ENCODE measurements around the gene HSD11B1L. TPM values are rescaled to one million over a fixed set of nuclear protein-coding genes. Genes with fewer than 3 reads are reported as not detected.

The HSD11B1L gene
- total RNA-seq, 3 donors from 2014 or later (not counting 1 experiment from before 2014, with no cell fraction given), result 1.1 to 3.7 (median 3.0) TPM

- 92% methylated on average over 22 of the region's 22 CpGs for WGBS (ENCODE audit: insufficient coverage)
- Mint-ChIP-seq H3K4me1 (peaks cover 12 to 43% of the 10 kb centered on the region in 2 donors), H3K27ac (no peak overlapping the region), H3K9me3 (no peaks in the 10 kb centered on the region), H3K4me3 (no peak overlapping the region), H3K36me3 (no peaks in the 10 kb centered on the region), H3K27me3 (ENCODE audit: low read depth in 2 of 2) (no peaks in the 10 kb centered on the region)
- Histone ChIP-seq H3K27me3 (ENCODE audit: control insufficient read depth, insufficient read depth, low read length) (no peaks in the 10 kb centered on the region), H3K27ac (ENCODE audit: low read length) (no peak overlapping the region), H3K36me3 (ENCODE audit: control insufficient read depth, insufficient read depth, low read length) (no peaks in the 10 kb centered on the region), H3K4me3 (ENCODE audit: low read length) (no peak overlapping the region), H3K9me3 (ENCODE audit: control insufficient read depth, insufficient read depth, low read length) (no peaks in the 10 kb centered on the region), H3K4me1 (ENCODE audit: control insufficient read depth, insufficient read depth, low read length) (peaks cover 29% of the 10 kb centered on the region)
- no peak for TF ChIP-seq CTCF (IDR thresholded peaks at IDR 0.05)
- intact Hi-C loops (cut with micrococcal nuclease), result no loop called here
- no peak for ATAC-seq
- DNase-seq, result no peak
Observed at GRCh38 chr19:5684694-5685430, 4.0 kb downstream of the HSD11B1L start.

- no peak for TF ChIP-seq CTCF (IDR thresholded peaks at IDR 0.05)
- Histone ChIP-seq H3K4me3 (ENCODE audit: low read length) (peak overlapping the region; percentile 43), H3K27ac (ENCODE audit: low read length) (peak overlapping the region; percentile 50), H3K9me3 (ENCODE audit: control insufficient read depth, insufficient read depth, low read length) (no peaks in the 10 kb centered on the region), H3K4me1 (ENCODE audit: control insufficient read depth, insufficient read depth, low read length) (peaks cover 32% of the 10 kb centered on the region), H3K27me3 (ENCODE audit: control insufficient read depth, insufficient read depth, low read length) (no peaks in the 10 kb centered on the region), H3K36me3 (ENCODE audit: control insufficient read depth, insufficient read depth, low read length) (no peaks in the 10 kb centered on the region)
- H3K36me3 Mint-ChIP-seq, result no peaks in the 10 kb centered on the region
- no peaks in the 10 kb centered on the region for H3K27me3 Mint-ChIP-seq (ENCODE audit: low read depth in 2 of 2)
- no peaks in the 10 kb centered on the region for H3K9me3 Mint-ChIP-seq
- 11% methylated on average over 16 of the region's 16 CpGs for WGBS (ENCODE audit: insufficient coverage)
- intact Hi-C loops (cut with micrococcal nuclease), result no loop called here
- peak overlapping the region; percentile 60 to 85 for H3K27ac Mint-ChIP-seq
- DNase-seq (no peak), ATAC-seq (no peak)
- H3K4me1 Mint-ChIP-seq, result peaks cover 13 to 44% of the 10 kb centered on the region in 2 donors
- peak overlapping the region; percentile 86 for H3K4me3 Mint-ChIP-seq
Observed at GRCh38 chr19:5686326-5686646, 5.5 kb downstream of the HSD11B1L start.

- Mint-ChIP-seq H3K9me3 (no peaks in the 10 kb centered on the region), H3K36me3 (no peaks in the 10 kb centered on the region)
- H3K4me3 ChIP-seq (ENCODE audit: low read length), result peak overlapping the region; percentile 43
Observed at GRCh38 chr19:5686647-5687359, 6.0 kb downstream of the HSD11B1L start.

More at GRCh38 chr19:5686647-5687359, 6.0 kb downstream of the HSD11B1L start:
- peak overlapping the region; percentile 50 for H3K27ac ChIP-seq (ENCODE audit: low read length)
- peak overlapping the region; percentile 60 to 85 for H3K27ac Mint-ChIP-seq
- DNase-seq (peak; percentile 93 to 98), ATAC-seq (peak; percentile 73 to 89 (median 78))
- no peaks in the 10 kb centered on the region for H3K9me3 ChIP-seq (ENCODE audit: control insufficient read depth, insufficient read depth, low read length)
- H3K4me1 Mint-ChIP-seq, result peaks cover 13 to 39% of the 10 kb centered on the region in 2 donors
- H3K36me3 ChIP-seq (ENCODE audit: control insufficient read depth, insufficient read depth, low read length), result peaks cover 1% of the 10 kb centered on the region
- peak; percentile 84 for TF ChIP-seq CTCF (IDR thresholded peaks at IDR 0.05)
- intact Hi-C loops (cut with micrococcal nuclease), result no loop called here
- H3K4me1 ChIP-seq (ENCODE audit: control insufficient read depth, insufficient read depth, low read length), result peaks cover 36% of the 10 kb centered on the region
- H3K27me3 Mint-ChIP-seq (ENCODE audit: low read depth in 2 of 2), result no peaks in the 10 kb centered on the region
- H3K4me3 Mint-ChIP-seq, result peak overlapping the region; percentile 86
- no peaks in the 10 kb centered on the region for H3K27me3 ChIP-seq (ENCODE audit: control insufficient read depth, insufficient read depth, low read length)
- under 1% methylated on average over 59 of the region's 59 CpGs for WGBS (ENCODE audit: insufficient coverage)

Measured in natural killer cell (primary cell).